ENCODE results near the gene GREB1L. TPM values are rescaled to one million over a fixed set of nuclear protein-coding genes. Genes with fewer than 3 reads are reported as not detected.
"Not testable (repeated sequence)": the region's sequence is repeated elsewhere in the genome, so short reads cannot be mapped to it uniquely, and the experiment has no call there.

GREB1L gene
- total RNA-seq, 1 donor, result 25.0 TPM

GRCh38 chr18:21366896-21367295 lies 124.9 kb downstream of the GREB1L start:
- no peak for TF ChIP-seq CTCF (IDR thresholded peaks at IDR 0.05; ENCODE audit: insufficient read depth, low read depth, low read length)
- H3K4me3 ChIP-seq (ENCODE audit: low read depth, low read length), result no peak overlapping the region
- DNase-seq (ENCODE audit: low read depth), result no peak

GRCh38 chr18:21369146-21369545 lies 127.1 kb downstream of the GREB1L start:
- peak; percentile 78 for DNase-seq (ENCODE audit: low read depth)
- H3K4me3 ChIP-seq (ENCODE audit: low read depth, low read length), result no peak overlapping the region
- TF ChIP-seq CTCF (IDR thresholded peaks at IDR 0.05; ENCODE audit: insufficient read depth, low read depth, low read length), result no peak

- not testable (repeated sequence) for DNase-seq (ENCODE audit: low read depth); H3K4me3 ChIP-seq (ENCODE audit: low read depth, low read length)
These were observed 127.6 kb downstream of the GREB1L start for GRCh38 chr18:21369597-21369996.

DNA sequence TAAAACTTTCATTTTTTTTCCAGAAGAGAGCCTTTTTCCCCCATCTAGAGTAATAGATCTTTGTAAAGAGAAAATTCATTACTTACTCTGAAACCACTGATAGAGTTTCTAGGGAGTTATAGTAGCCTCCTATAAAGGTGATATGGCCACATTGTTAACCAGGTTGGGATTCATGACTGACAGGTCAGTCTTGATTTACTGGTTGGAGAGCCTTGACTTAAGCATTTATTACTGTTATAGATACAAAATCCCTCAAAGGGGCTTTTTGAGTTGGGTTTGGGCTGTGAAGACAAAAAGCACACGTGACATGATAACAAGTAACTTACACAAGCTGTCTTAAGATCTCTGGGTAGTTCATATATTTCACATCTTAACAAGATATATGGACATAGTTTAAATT lies 141.0 kb downstream of the GREB1L start:
- TF ChIP-seq CTCF (IDR thresholded peaks at IDR 0.05; ENCODE audit: insufficient read depth, low read depth, low read length), result no peak
- DNase-seq (ENCODE audit: low read depth), result no peak
- H3K4me3 ChIP-seq (ENCODE audit: low read depth, low read length), result no peak overlapping the region

- no peak overlapping the region for H3K4me3 ChIP-seq (ENCODE audit: low read depth, low read length)
- no peak for TF ChIP-seq CTCF (IDR thresholded peaks at IDR 0.05; ENCODE audit: insufficient read depth, low read depth, low read length)
- no peak for DNase-seq (ENCODE audit: low read depth)
These were observed 144.7 kb downstream of the GREB1L start for GRCh38 chr18:21386523-21387240.

DNA sequence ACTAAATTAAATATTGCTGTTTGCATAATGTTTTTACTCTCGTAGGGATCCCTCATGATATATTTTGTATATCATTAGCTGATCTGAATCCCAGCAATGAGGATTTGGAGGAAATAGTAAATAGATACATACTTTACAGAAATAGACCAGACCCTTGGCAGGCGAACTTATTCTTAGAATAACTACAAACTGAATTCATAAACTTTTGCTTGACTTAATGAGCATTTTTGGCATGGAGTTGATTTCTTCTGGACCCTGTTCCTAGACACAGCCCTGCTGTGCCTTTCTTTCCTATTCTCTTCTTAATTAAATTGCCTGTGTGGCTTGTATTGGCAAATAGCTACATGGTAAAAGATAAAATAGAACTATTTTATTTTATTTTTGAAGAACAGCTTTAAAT lies 145.9 kb downstream of the GREB1L start:
- no peak for TF ChIP-seq CTCF (IDR thresholded peaks at IDR 0.05; ENCODE audit: insufficient read depth, low read depth, low read length)
- no peak overlapping the region for H3K4me3 ChIP-seq (ENCODE audit: low read depth, low read length)
- no peak for DNase-seq (ENCODE audit: low read depth)

DNA sequence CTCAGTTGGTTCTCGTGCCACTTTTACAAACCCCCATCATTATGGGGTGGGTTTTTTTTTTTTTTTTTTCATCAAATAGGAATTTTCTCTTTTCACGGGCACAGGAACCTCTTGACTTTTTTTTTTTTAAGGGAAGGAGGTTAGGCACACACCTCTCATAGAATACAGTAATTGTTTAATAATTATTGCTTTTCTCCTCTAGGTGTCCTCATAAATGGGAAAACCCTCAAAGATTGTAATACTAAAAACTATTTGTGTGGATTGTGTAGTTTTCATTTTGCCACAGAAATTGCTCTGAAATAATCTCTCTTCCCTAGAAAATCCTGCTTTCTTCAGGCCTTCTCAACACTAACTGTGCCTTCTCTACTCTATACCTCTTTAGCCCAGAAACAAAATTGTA lies 147.3 kb downstream of the GREB1L start:
- no peak for DNase-seq (ENCODE audit: low read depth)
- H3K4me3 ChIP-seq (ENCODE audit: low read depth, low read length), result no peak overlapping the region
- TF ChIP-seq CTCF (IDR thresholded peaks at IDR 0.05; ENCODE audit: insufficient read depth, low read depth, low read length), result peak; percentile 8
